Mucosa of descending colon (tissue), 3 donors: ENCODE results near the gene C10orf95. TPM values are rescaled to one million over a fixed set of nuclear protein-coding genes. Genes with fewer than 3 reads are reported as not detected.

ENCODE experiments used
- ATAC-seq: fragments of 200-7000 bp; cut with Tn5 transposase; one replicate; pipeline ENCODE4 v1.9.1; 2020; ENCODE audit warnings: mild to moderate bottlenecking, moderate library complexity
- DNase-seq, 3 donors: peaks; one replicate each; pipeline ENCODE4 v3.0.0-alpha.2; 2020
- H3K36me3 ChIP-seq: fragments of 200-600 bp; one replicate; pipeline ENCODE4 v1.8.0; 2021; ENCODE audit warnings: low read depth, mild to moderate bottlenecking
- H3K4me1 ChIP-seq: fragments of 200-600 bp; one replicate; pipeline ENCODE4 v1.8.0; 2021; ENCODE audit warnings: low read depth, mild to moderate bottlenecking
- H3K4me3 ChIP-seq: fragments of 200-600 bp; one replicate; pipeline ENCODE4 v1.8.0; 2021; ENCODE audit warnings: mild to moderate bottlenecking
- H3K9me3 ChIP-seq: fragments of 200-600 bp; one replicate; pipeline ENCODE4 v1.8.0; 2021; ENCODE audit warnings: mild to moderate bottlenecking
- CTCF ChIP-seq: fragments of 200-600 bp; IDR thresholded peaks from one replicate; pipeline ENCODE4 v1.8.0; 2022; ENCODE audit warnings: antibody characterized with exemption, mild to moderate bottlenecking
- intact Hi-C, 2 donors: fragments of 100-400 bp; cut with DNase I in 1 of 2; cut with micrococcal nuclease in 1 of 2; formaldehyde crosslinking; loops; one replicate each; pipeline versions ENCODE4 v1.11.0 to v1.11.1; 2022; cut with DNase I, micrococcal nuclease
- microRNA-seq: library from miRNA; unstranded; fragments of <30 nt; microRNA quantifications from one replicate; pipeline ENCODE4, GENCODE V29; 2019
- total RNA-seq, 3 donors: library from RNA; stranded (reverse); fragmentation: NEBNext Ultra II Directional in 2 of 3; extraction: Animal tissue kit (Norgen Biotek cat#: 25700) in 2 of 3; gene quantifications; one replicate each; pipeline versions ENCODE4 v1.2.1 to v1.2.4, GENCODE V29; 2021 to 2023
- donor health status: DM: no; HTN: no; CAD: no; lungs with moderate emphysema.
- donor health status: DM: no; HTN: no; CAD: no.
- donor health status: DM: no; HTN: yes; CAD: no.

C10orf95 gene
- total RNA-seq, 3 donors from 2014 or later, result 0.41 to 2.3 (median 2.0) TPM

GRCh38 chr10:102401735-102402511, 49.4 kb downstream of the C10orf95 start:
- no peak for ATAC-seq
- DNase-seq, result peak in 1 of 3 donors; percentile 49
- Histone ChIP-seq H3K4me3 (no peak overlapping the region), H3K9me3 (no peaks in the 10 kb centered on the region), H3K36me3 (no peaks in the 10 kb centered on the region), H3K4me1 (peaks cover 8% of the 10 kb centered on the region)
- no peak for TF ChIP-seq CTCF
- intact Hi-C loops, result no loop called here

GRCh38 chr10:102401342-102401654, 50.0 kb downstream of the C10orf95 start:
- Histone ChIP-seq H3K9me3 (no peaks in the 10 kb centered on the region), H3K36me3 (no peaks in the 10 kb centered on the region), H3K4me3 (no peak overlapping the region), H3K4me1 (peaks cover 12% of the 10 kb centered on the region)
- intact Hi-C loops, result no loop called here
- DNase-seq, result no peak
- TF ChIP-seq CTCF, result no peak
- ATAC-seq, result no peak

GRCh38 chr10:102400598-102401341, 50.6 kb downstream of the C10orf95 start:
- no peaks in the 10 kb centered on the region for H3K36me3 ChIP-seq
- ATAC-seq (no peak), DNase-seq (peak in 1 of 3 donors; percentile 55)
- peaks cover 17% of the 10 kb centered on the region for H3K4me1 ChIP-seq
- intact Hi-C loops, result no loop called here
- no peak overlapping the region for H3K4me3 ChIP-seq
- TF ChIP-seq CTCF, result no peak
- H3K9me3 ChIP-seq, result no peaks in the 10 kb centered on the region

GRCh38 chr10:102400076-102400475, 51.3 kb downstream of the C10orf95 start:
- no peak for ATAC-seq
- Histone ChIP-seq H3K9me3 (no peaks in the 10 kb centered on the region), H3K36me3 (no peaks in the 10 kb centered on the region), H3K4me3 (no peak overlapping the region), H3K4me1 (peaks cover 17% of the 10 kb centered on the region)
- peak in 2 of 3 donors; percentile 44 to 60 for DNase-seq
- intact Hi-C loops, result no loop called here
- no peak for TF ChIP-seq CTCF

Small RNAs within 50 kb of the gene (microRNA-seq; reads per million reads assigned to microRNA genes)
- gene MIR146B, result 3,487 reads per million, percentile 90 among the genes with 10 or more reads in this experiment

Other genes starting within 250 kb of the C10orf95 start
- gene ELOVL3, start 225.2 kb downstream of the C10orf95 start, total RNA-seq, result under 1 TPM in 1 of 3 donors, not detected in 2; 0.22 TPM
- not detected for gene PITX3, start 210.0 kb downstream of the C10orf95 start, total RNA-seq
- 10 to 100 TPM; 51.9 to 67.8 (median 62.9) TPM for gene GBF1, start 206.0 kb downstream of the C10orf95 start, total RNA-seq
- 10 to 100 TPM; 26.9 to 72.2 (median 29.0) TPM for gene NFKB2, start 55.8 kb downstream of the C10orf95 start, total RNA-seq
- 100 to 1,000 TPM in 1 of 3 donors, 10 to 100 TPM in 1, 1 to 10 TPM in 1; 8.2 to 228 (median 11.4) TPM for gene PSD, start 32.8 kb downstream of the C10orf95 start, total RNA-seq
- gene FBXL15, start 30.7 kb downstream of the C10orf95 start, total RNA-seq, result 10 to 100 TPM; 18.3 to 27.7 (median 20.5) TPM
- 10 to 100 TPM; 26.6 to 51.9 (median 29.2) TPM for gene CUEDC2, start 19.0 kb downstream of the C10orf95 start, total RNA-seq
- gene ACTR1A, start 51.2 kb upstream of the C10orf95 start, total RNA-seq, result 100 to 1,000 TPM in 1 of 3 donors, 10 to 100 TPM in 2; 70.6 to 121 (median 77.7) TPM
- gene SUFU, start 52.4 kb upstream of the C10orf95 start, total RNA-seq, result 10 to 100 TPM in 1 of 3 donors, 1 to 10 TPM in 2; 9.0 to 13.9 (median 9.5) TPM
- gene TRIM8, start 192.9 kb upstream of the C10orf95 start, total RNA-seq, result 10 to 100 TPM; 65.5 to 89.9 (median 71.3) TPM